ENCODE measurements around the gene NR5A2. TPM values are rescaled to one million over a fixed set of nuclear protein-coding genes. Genes with fewer than 3 reads are reported as not detected.

The NR5A2 gene
- total RNA-seq, 1 donor from 2014 or later, result not detected

GRCh38 chr1:200131551-200132125 is 104.1 kb downstream of the NR5A2 start:
- peak; percentile 38 for DNase-seq (ENCODE audit: low read depth)
- peak; percentile 8 for TF ChIP-seq CTCF (IDR thresholded peaks at IDR 0.05; ENCODE audit: insufficient read depth, low read length, severe bottlenecking)
- Histone ChIP-seq H3K27me3 (ENCODE audit: control insufficient read depth, insufficient read depth, low read length) (no peaks in the 10 kb centered on the region), H3K4me3 (ENCODE audit: low read depth, low read length) (no peak overlapping the region), H3K36me3 (ENCODE audit: control insufficient read depth, insufficient read depth, low read length) (no peaks in the 10 kb centered on the region)
- FAIRE-seq, result no peak

- DNase-seq (ENCODE audit: low read depth) (no peak), FAIRE-seq (no peak)
- no peak for TF ChIP-seq CTCF (IDR thresholded peaks at IDR 0.05; ENCODE audit: insufficient read depth, low read length, severe bottlenecking)
- Histone ChIP-seq H3K27me3 (ENCODE audit: control insufficient read depth, insufficient read depth, low read length) (no peaks in the 10 kb centered on the region), H3K4me3 (ENCODE audit: low read depth, low read length) (no peak overlapping the region), H3K36me3 (ENCODE audit: control insufficient read depth, insufficient read depth, low read length) (no peaks in the 10 kb centered on the region)
Measured at GRCh38 chr1:200133123-200133522, 105.6 kb downstream of the NR5A2 start.

GRCh38 chr1:200134116-200134515 is 106.6 kb downstream of the NR5A2 start:
- TF ChIP-seq CTCF (IDR thresholded peaks at IDR 0.05; ENCODE audit: insufficient read depth, low read length, severe bottlenecking), result no peak
- Histone ChIP-seq H3K4me3 (ENCODE audit: low read depth, low read length) (no peak overlapping the region), H3K36me3 (ENCODE audit: control insufficient read depth, insufficient read depth, low read length) (no peaks in the 10 kb centered on the region), H3K27me3 (ENCODE audit: control insufficient read depth, insufficient read depth, low read length) (no peaks in the 10 kb centered on the region)
- FAIRE-seq (no peak), DNase-seq (ENCODE audit: low read depth) (peak; percentile 83)

DNA sequence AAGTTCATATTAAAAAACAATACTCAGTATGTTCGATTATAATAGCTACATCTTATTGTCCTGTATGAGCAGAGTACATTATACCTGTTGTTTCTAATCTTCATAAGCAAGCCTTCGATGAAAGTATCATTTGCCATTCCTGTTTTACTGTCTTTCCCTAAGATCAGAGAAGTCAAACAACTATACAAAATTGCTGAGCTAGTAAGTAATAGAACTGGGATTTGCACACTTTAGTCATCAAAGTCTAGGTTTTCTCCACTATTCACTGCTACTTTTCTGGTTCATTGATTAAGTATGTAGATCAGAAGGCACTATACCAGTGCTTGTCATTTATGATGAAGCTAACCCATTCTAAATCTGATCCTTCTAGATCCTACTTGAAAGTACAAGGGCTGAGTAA is 108.9 kb downstream of the NR5A2 start:
- H3K36me3 ChIP-seq (ENCODE audit: control insufficient read depth, insufficient read depth, low read length), result no peaks in the 10 kb centered on the region
- TF ChIP-seq CTCF (IDR thresholded peaks at IDR 0.05; ENCODE audit: insufficient read depth, low read length, severe bottlenecking), result no peak
- no peak for FAIRE-seq

GRCh38 chr1:200139661-200140250 is 112.2 kb downstream of the NR5A2 start:
- TF ChIP-seq CTCF (IDR thresholded peaks at IDR 0.05; ENCODE audit: insufficient read depth, low read length, severe bottlenecking), result peak; percentile 69
- DNase-seq (ENCODE audit: low read depth), result peak; percentile 63
- Histone ChIP-seq H3K27me3 (ENCODE audit: control insufficient read depth, insufficient read depth, low read length) (no peaks in the 10 kb centered on the region), H3K4me3 (ENCODE audit: low read depth, low read length) (no peak overlapping the region), H3K36me3 (ENCODE audit: control insufficient read depth, insufficient read depth, low read length) (no peaks in the 10 kb centered on the region)
- FAIRE-seq, result no peak

More for the DNA sequence above, 108.9 kb downstream of the NR5A2 start:
- Histone ChIP-seq H3K4me3 (ENCODE audit: low read depth, low read length) (no peak overlapping the region), H3K27me3 (ENCODE audit: control insufficient read depth, insufficient read depth, low read length) (no peaks in the 10 kb centered on the region)
- no peak for DNase-seq (ENCODE audit: low read depth)

DNA sequence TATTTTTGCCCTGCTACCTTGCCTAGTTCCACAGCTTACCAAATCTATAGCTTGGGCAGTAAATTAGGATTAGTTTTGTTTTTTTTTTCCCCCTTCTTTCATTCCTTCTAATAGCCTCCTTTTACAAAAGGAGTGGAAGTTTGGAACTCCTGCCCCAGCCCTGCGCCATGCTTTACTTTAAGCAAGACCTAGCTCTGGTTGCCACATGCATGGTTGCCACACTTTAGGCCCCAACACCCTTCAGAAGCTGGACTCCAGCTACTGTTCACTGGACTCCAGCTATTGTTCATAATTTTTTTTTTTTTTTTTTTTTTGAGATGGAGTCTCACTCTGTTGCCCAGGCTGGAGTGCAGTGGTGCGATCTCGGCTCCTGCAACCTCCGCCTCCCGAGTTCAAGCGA is 115.8 kb downstream of the NR5A2 start:
- no peak for TF ChIP-seq CTCF (IDR thresholded peaks at IDR 0.05; ENCODE audit: insufficient read depth, low read length, severe bottlenecking)
- DNase-seq (ENCODE audit: low read depth) (no peak), FAIRE-seq (no peak)
- Histone ChIP-seq H3K36me3 (ENCODE audit: control insufficient read depth, insufficient read depth, low read length) (no peaks in the 10 kb centered on the region), H3K27me3 (ENCODE audit: control insufficient read depth, insufficient read depth, low read length) (no peaks in the 10 kb centered on the region), H3K4me3 (ENCODE audit: low read depth, low read length) (no peak overlapping the region)
